Liver (tissue), 9 donors: Measurements from ENCODE around the gene SLCO4A1. TPM values are rescaled to one million over a fixed set of nuclear protein-coding genes. Genes with fewer than 3 reads are reported as not detected.

Experiments
- DNase-seq: peaks from one replicate; pipeline ENCODE4 v3.0.0-alpha.2; 2017; ENCODE audit warnings: low spot score
- H3K27ac ChIP-seq, 2 donors: one replicate each; pipeline ENCODE4 v1.7.0; 2013; ENCODE audit warnings: inconsistent platforms in 2 of 2, low read length in 2 of 2, control low read depth in 1 of 2, low read depth in 1 of 2, mild to moderate bottlenecking in 1 of 2
- H3K27me3 ChIP-seq, 4 donors: one replicate each; pipeline versions ENCODE4 v1.6.1 to v1.7.0; 2013; ENCODE audit warnings: low read length in 3 of 4, inconsistent platforms in 1 of 4, mild to moderate bottlenecking in 1 of 4, moderate library complexity in 1 of 4; ENCODE audit not compliant: control insufficient read depth in 4 of 4, insufficient read depth in 4 of 4
- H3K36me3 ChIP-seq, 4 donors: one replicate each; pipeline versions ENCODE4 v1.6.1 to v1.7.0; 2013; ENCODE audit warnings: low read length in 3 of 4, mild to moderate bottlenecking in 3 of 4, low read depth in 1 of 4, moderate library complexity in 1 of 4; ENCODE audit not compliant: control insufficient read depth in 4 of 4, insufficient read depth in 3 of 4
- H3K4me1 ChIP-seq, 4 donors: one replicate each; pipeline versions ENCODE4 v1.6.1 to v1.7.0; 2013; ENCODE audit warnings: low read length in 3 of 4, mild to moderate bottlenecking in 3 of 4, moderate library complexity in 1 of 4; ENCODE audit not compliant: control insufficient read depth in 4 of 4, insufficient read depth in 4 of 4
- H3K4me3 ChIP-seq, 3 donors: one replicate each; pipeline versions ENCODE4 v1.6.1 to v1.7.0; 2013; ENCODE audit warnings: low read length in 3 of 3, control low read depth in 1 of 3, low read depth in 1 of 3, mild to moderate bottlenecking in 1 of 3
- H3K9ac ChIP-seq, 2 donors: one replicate each; pipeline ENCODE4 v1.7.0; 2013; ENCODE audit warnings: low read length in 2 of 2, mild to moderate bottlenecking in 2 of 2, moderate library complexity in 2 of 2, control low read depth in 1 of 2, low read depth in 1 of 2
- H3K9me3 ChIP-seq, 4 donors: one replicate each; pipeline versions ENCODE4 v1.6.1 to v1.7.0; 2013; ENCODE audit warnings: low read length in 3 of 4; ENCODE audit not compliant: control insufficient read depth in 4 of 4
- EGR1 ChIP-seq, 2 donors: IDR thresholded peaks; 2 replicates each; pipeline ENCODE4 v1.6.1; 2016 to 2018; ENCODE audit warnings: antibody characterized with exemption in 2 of 2, low read depth in 2 of 2
- FOXA1 ChIP-seq: IDR thresholded peaks from 2 replicates; pipeline ENCODE4 v1.6.1; 2016; ENCODE audit warnings: antibody characterized with exemption
- FOXA2 ChIP-seq: IDR thresholded peaks from 2 replicates; pipeline ENCODE4 v1.6.1; 2016; ENCODE audit warnings: antibody characterized with exemption
- GABPA ChIP-seq, 2 donors: IDR thresholded peaks in 1 of 2; conservative IDR thresholded peaks in 1 of 2; 2 replicates each; pipeline ENCODE4 v1.6.1; 2016; ENCODE audit warnings: antibody characterized with exemption in 2 of 2, mild to moderate bottlenecking in 1 of 2, moderate library complexity in 1 of 2
- HNF4A ChIP-seq, 2 donors: conservative IDR thresholded peaks; 2 replicates each; pipeline ENCODE4 v1.6.1; 2016; ENCODE audit warnings: antibody characterized with exemption in 2 of 2, mild to moderate bottlenecking in 2 of 2
- HNF4G ChIP-seq: IDR thresholded peaks from 2 replicates; pipeline ENCODE4 v1.6.1; 2016; ENCODE audit warnings: antibody characterized with exemption
- JUND ChIP-seq, 2 donors: IDR thresholded peaks; 2 replicates each; pipeline ENCODE4 v1.6.1; 2016; ENCODE audit warnings: antibody characterized with exemption in 2 of 2
- RAD21 ChIP-seq, 2 donors: IDR thresholded peaks; 2 replicates each; pipeline ENCODE4 v1.6.1; 2016; ENCODE audit warnings: antibody characterized with exemption in 2 of 2, mild to moderate bottlenecking in 2 of 2
- RXRA ChIP-seq, 2 donors: IDR thresholded peaks; 2 replicates each; pipeline ENCODE4 v1.6.1; 2017 to 2018; ENCODE audit warnings: antibody characterized with exemption in 2 of 2, mild to moderate bottlenecking in 1 of 2
- SP1 ChIP-seq: IDR thresholded peaks from 2 replicates; pipeline ENCODE4 v1.6.1; 2018; ENCODE audit warnings: antibody characterized with exemption, mild to moderate bottlenecking
- YY1 ChIP-seq: IDR thresholded peaks from 2 replicates; pipeline ENCODE4 v1.6.1; 2016; ENCODE audit warnings: antibody characterized with exemption, mild to moderate bottlenecking
- WGBS: extraction: QIAGEN DNeasy Blood & Tissue Kit; methylation state at CpG from one replicate; pipeline ENCODE4 v1.1.7; 2013; 5-methylcytosine and 5-hydroxymethylcytosine counted together
- polyA plus RNA-seq, 2 donors: library from polyadenylated mRNA; stranded (reverse) in 1 of 2; unstranded in 1 of 2; fragments of 200-250 nt in 1 of 2; fragments of >200 nt in 1 of 2; fragmentation: Nextera tagmentation in 1 of 2; extraction: Ambion mirVana in 1 of 2; gene quantifications; one replicate each; pipeline versions ENCODE4 v1.2.1 to v1.2.3, GENCODE V29; 2013 to 2015
- total RNA-seq, 2 donors: library from RNA; depleted of rRNA; stranded (reverse); fragments of >200 nt; gene quantifications; one replicate each; pipeline ENCODE4 v1.2.3, GENCODE V29; 2014
- TF ChIP-seq, protein P1 (sequence below): IDR thresholded peaks from 2 replicates; pipeline ENCODE4 v1.6.1; 2016; ENCODE audit warnings: antibody characterized with exemption
- TF ChIP-seq, protein P2 (sequence below): IDR thresholded peaks from 2 replicates; pipeline ENCODE4 v1.6.1; 2016; ENCODE audit warnings: antibody characterized with exemption
- TF ChIP-seq, protein P3 (sequence below): fragments of 150-350 bp; IDR thresholded peaks from 2 replicates; pipeline ENCODE4 v1.5.1; 2017; ENCODE audit warnings: improper control_type of control experiment, low read depth, low read length; ENCODE audit not compliant: missing input control
- TF ChIP-seq, protein P4 (sequence below): IDR thresholded peaks from 2 replicates; pipeline ENCODE4 v1.6.1; 2016; ENCODE audit warnings: antibody characterized with exemption, mild to moderate bottlenecking
- donor health status: healthy.
- donor health status: healthy.
- donor health status: healthy.
- donor health status: healthy.
- donor health status: healthy.

The SLCO4A1 gene
- total and polyA plus RNA-seq, 4 donors, result 1.3 to 4.3 (median 2.6) TPM

DNA sequence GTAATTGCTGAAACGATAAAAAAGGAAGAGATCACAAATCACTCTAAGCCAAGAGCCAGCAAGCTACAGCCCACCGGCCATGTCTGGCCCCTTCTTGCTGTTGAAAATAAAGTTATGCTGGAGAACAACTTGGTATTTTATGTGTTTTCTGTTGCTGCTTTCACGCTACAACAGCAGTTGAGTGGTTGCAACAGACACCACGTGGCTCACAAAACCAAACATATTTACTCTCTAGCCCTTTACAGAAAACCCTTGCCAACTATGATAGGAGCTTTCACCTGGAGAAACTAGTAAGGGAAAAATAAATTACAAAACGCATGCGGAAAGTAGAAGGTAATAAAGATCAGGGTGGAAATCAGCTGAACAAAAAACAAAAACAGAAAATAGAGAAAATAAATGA, 41.1 kb upstream of the SLCO4A1 start:
- DNase-seq, result no peak
- Histone ChIP-seq H3K4me1 (peaks cover 0 to 17% (median 9%) of the 10 kb centered on the region in 4 donors), H3K27ac (peak overlapping the region in 1 of 2 donors; percentile 6), H3K36me3 (no peaks in the 10 kb centered on the region), H3K9me3 (no peaks in the 10 kb centered on the region), H3K4me3 (no peak overlapping the region), H3K9ac (no peak overlapping the region), H3K27me3 (peaks cover 0 to 3% (median 1%) of the 10 kb centered on the region in 4 donors)
- WGBS, result 46% methylated on average over 6 of the region's 6 CpGs
- TF ChIP-seq, protein P1, sequence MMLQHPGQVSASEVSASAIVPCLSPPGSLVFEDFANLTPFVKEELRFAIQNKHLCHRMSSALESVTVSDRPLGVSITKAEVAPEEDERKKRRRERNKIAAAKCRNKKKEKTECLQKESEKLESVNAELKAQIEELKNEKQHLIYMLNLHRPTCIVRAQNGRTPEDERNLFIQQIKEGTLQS, result no peak
- no peak for TF ChIP-seq EGR1 (IDR thresholded peaks at IDR 0.05; ENCODE audit: low read depth in 2 of 2)
- TF ChIP-seq FOXA2, result peak; percentile 57
- TF ChIP-seq HNF4A (conservative IDR thresholded peaks at IDR 0.05), result peak in 1 of 2 donors; percentile 29
- TF ChIP-seq GABPA (IDR thresholded peaks at IDR 0.05 in 1 of 2, conservative IDR thresholded peaks at IDR 0.05 in 1 of 2), result no peak
- TF ChIP-seq, protein P2, sequence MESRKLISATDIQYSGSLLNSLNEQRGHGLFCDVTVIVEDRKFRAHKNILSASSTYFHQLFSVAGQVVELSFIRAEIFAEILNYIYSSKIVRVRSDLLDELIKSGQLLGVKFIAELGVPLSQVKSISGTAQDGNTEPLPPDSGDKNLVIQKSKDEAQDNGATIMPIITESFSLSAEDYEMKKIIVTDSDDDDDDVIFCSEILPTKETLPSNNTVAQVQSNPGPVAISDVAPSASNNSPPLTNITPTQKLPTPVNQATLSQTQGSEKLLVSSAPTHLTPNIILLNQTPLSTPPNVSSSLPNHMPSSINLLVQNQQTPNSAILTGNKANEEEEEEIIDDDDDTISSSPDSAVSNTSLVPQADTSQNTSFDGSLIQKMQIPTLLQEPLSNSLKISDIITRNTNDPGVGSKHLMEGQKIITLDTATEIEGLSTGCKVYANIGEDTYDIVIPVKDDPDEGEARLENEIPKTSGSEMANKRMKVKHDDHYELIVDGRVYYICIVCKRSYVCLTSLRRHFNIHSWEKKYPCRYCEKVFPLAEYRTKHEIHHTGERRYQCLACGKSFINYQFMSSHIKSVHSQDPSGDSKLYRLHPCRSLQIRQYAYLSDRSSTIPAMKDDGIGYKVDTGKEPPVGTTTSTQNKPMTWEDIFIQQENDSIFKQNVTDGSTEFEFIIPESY, result no peak
- TF ChIP-seq, protein P3, sequence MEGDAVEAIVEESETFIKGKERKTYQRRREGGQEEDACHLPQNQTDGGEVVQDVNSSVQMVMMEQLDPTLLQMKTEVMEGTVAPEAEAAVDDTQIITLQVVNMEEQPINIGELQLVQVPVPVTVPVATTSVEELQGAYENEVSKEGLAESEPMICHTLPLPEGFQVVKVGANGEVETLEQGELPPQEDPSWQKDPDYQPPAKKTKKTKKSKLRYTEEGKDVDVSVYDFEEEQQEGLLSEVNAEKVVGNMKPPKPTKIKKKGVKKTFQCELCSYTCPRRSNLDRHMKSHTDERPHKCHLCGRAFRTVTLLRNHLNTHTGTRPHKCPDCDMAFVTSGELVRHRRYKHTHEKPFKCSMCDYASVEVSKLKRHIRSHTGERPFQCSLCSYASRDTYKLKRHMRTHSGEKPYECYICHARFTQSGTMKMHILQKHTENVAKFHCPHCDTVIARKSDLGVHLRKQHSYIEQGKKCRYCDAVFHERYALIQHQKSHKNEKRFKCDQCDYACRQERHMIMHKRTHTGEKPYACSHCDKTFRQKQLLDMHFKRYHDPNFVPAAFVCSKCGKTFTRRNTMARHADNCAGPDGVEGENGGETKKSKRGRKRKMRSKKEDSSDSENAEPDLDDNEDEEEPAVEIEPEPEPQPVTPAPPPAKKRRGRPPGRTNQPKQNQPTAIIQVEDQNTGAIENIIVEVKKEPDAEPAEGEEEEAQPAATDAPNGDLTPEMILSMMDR, result no peak
- TF ChIP-seq, protein P4, sequence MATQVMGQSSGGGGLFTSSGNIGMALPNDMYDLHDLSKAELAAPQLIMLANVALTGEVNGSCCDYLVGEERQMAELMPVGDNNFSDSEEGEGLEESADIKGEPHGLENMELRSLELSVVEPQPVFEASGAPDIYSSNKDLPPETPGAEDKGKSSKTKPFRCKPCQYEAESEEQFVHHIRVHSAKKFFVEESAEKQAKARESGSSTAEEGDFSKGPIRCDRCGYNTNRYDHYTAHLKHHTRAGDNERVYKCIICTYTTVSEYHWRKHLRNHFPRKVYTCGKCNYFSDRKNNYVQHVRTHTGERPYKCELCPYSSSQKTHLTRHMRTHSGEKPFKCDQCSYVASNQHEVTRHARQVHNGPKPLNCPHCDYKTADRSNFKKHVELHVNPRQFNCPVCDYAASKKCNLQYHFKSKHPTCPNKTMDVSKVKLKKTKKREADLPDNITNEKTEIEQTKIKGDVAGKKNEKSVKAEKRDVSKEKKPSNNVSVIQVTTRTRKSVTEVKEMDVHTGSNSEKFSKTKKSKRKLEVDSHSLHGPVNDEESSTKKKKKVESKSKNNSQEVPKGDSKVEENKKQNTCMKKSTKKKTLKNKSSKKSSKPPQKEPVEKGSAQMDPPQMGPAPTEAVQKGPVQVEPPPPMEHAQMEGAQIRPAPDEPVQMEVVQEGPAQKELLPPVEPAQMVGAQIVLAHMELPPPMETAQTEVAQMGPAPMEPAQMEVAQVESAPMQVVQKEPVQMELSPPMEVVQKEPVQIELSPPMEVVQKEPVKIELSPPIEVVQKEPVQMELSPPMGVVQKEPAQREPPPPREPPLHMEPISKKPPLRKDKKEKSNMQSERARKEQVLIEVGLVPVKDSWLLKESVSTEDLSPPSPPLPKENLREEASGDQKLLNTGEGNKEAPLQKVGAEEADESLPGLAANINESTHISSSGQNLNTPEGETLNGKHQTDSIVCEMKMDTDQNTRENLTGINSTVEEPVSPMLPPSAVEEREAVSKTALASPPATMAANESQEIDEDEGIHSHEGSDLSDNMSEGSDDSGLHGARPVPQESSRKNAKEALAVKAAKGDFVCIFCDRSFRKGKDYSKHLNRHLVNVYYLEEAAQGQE, result no peak
- no peak for TF ChIP-seq HNF4G
- TF ChIP-seq YY1, result no peak

DNA sequence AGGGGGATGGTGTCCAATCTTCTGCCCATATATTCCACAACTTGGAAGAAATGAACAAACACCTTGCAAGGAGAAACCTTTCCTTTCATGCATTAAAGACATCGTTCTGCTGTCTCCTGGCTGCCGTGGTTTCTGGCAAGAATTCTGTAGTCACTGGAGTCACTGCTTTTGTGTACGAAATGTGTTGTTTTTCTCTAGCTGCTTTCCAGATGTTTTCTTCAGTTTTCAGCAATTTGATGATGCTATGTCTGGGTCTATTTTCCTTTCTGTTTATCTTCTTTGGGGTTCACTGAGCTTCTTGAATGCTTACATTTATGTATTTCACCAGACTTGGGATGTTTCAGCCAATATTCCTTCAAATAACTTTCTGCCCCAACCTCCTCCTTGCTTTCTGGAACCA, 40.6 kb upstream of the SLCO4A1 start:
- no peak for DNase-seq
- H3K9ac ChIP-seq, result no peak overlapping the region
- H3K27me3 ChIP-seq, result peaks cover 0 to 3% (median 1%) of the 10 kb centered on the region in 4 donors
- H3K4me1 ChIP-seq, result peaks cover 4 to 17% (median 11%) of the 10 kb centered on the region in 4 donors
- H3K36me3 ChIP-seq, result no peaks in the 10 kb centered on the region
- H3K9me3 ChIP-seq, result no peaks in the 10 kb centered on the region
- 57% methylated on average over 3 of the region's 3 CpGs for WGBS
- H3K27ac ChIP-seq, result peak overlapping the region in 1 of 2 donors; percentile 6
- H3K4me3 ChIP-seq, result no peak overlapping the region
- TF ChIP-seq JUND (IDR thresholded peaks at IDR 0.05), result no peak
- TF ChIP-seq EGR1 (IDR thresholded peaks at IDR 0.05; ENCODE audit: low read depth in 2 of 2), result no peak
- TF ChIP-seq, protein P2, result no peak
- no peak for TF ChIP-seq HNF4G
- no peak for TF ChIP-seq SP1
- TF ChIP-seq GABPA (IDR thresholded peaks at IDR 0.05 in 1 of 2, conservative IDR thresholded peaks at IDR 0.05 in 1 of 2), result no peak
- TF ChIP-seq, protein P3, result no peak
- TF ChIP-seq RAD21 (IDR thresholded peaks at IDR 0.05), result no peak
- no peak for TF ChIP-seq YY1
- TF ChIP-seq FOXA2, result no peak
- TF ChIP-seq FOXA1, result no peak
- TF ChIP-seq RXRA (IDR thresholded peaks at IDR 0.05), result no peak
